Activated T-cell treated with anti-CD3 and anti-CD28 coated beads for 4 hours (primary cell): ENCODE data around the gene DSC1.
"Not testable (repeated sequence)": the region's sequence is repeated elsewhere in the genome, so short reads cannot be mapped to it uniquely, and the experiment has no call there.

Source experiments
- DNase-seq: peaks from one replicate; pipeline ENCODE4 v3.0.0-alpha.2; 2020

The DSC1 gene

GRCh38 chr18:31162825-31163435 lies at the start of gene DSC1:
Gene DSC1, minus strand, starts transcription at chr18:31162856. Its CDS starts 262 bp downstream, at chr18:31162594.
- no peak for DNase-seq

GRCh38 chr18:31211047-31211446 lies 48.4 kb upstream of the DSC1 start:
- no peak for DNase-seq

- no peak for DNase-seq
Measured at GRCh38 chr18:31209041-31209440, 46.4 kb upstream of the DSC1 start.

GRCh38 chr18:31207391-31207790 lies 44.7 kb upstream of the DSC1 start:
- DNase-seq = no peak

GRCh38 chr18:31206787-31207381 lies 44.2 kb upstream of the DSC1 start:
- DNase-seq = no peak

GRCh38 chr18:31206071-31206470 lies 43.4 kb upstream of the DSC1 start:
- DNase-seq = no peak

- no peak for DNase-seq
Measured at GRCh38 chr18:31205273-31205672, 42.6 kb upstream of the DSC1 start.

GRCh38 chr18:31204833-31205232 lies 42.2 kb upstream of the DSC1 start:
- DNase-seq = no peak

- no peak for DNase-seq
Measured at GRCh38 chr18:31204166-31204565, 41.5 kb upstream of the DSC1 start.

- DNase-seq = no peak
Measured at GRCh38 chr18:31203794-31204148, 41.1 kb upstream of the DSC1 start.

GRCh38 chr18:31203096-31203793 lies 40.6 kb upstream of the DSC1 start:
- no peak for DNase-seq

- no peak for DNase-seq
Measured at GRCh38 chr18:31199190-31199769, 36.6 kb upstream of the DSC1 start.

- DNase-seq = no peak
Measured at GRCh38 chr18:31197676-31198075, 35.0 kb upstream of the DSC1 start.

GRCh38 chr18:31195063-31195462 lies 32.4 kb upstream of the DSC1 start:
- no peak for DNase-seq

- DNase-seq = no peak
Measured at GRCh38 chr18:31192086-31192776, 29.6 kb upstream of the DSC1 start.

GRCh38 chr18:31190919-31191318 lies 28.3 kb upstream of the DSC1 start:
- DNase-seq = no peak

- no peak for DNase-seq
Measured at GRCh38 chr18:31189757-31190156, 27.1 kb upstream of the DSC1 start.

- DNase-seq = no peak
Measured at GRCh38 chr18:31185186-31185950, 22.7 kb upstream of the DSC1 start.

- DNase-seq = no peak
Measured at GRCh38 chr18:31183302-31183701, 20.6 kb upstream of the DSC1 start.

- DNase-seq = not testable (repeated sequence)
Measured at GRCh38 chr18:31177369-31177768, 14.7 kb upstream of the DSC1 start.

- no peak for DNase-seq
Measured at GRCh38 chr18:31176531-31176930, 13.9 kb upstream of the DSC1 start.

GRCh38 chr18:31171144-31171839 lies 8.6 kb upstream of the DSC1 start:
- no peak for DNase-seq
